Measurements from ENCODE around the gene CDV3.
"Not testable (repeated sequence)": the region's sequence is repeated elsewhere in the genome, so short reads cannot be mapped to it uniquely, and the experiment has no call there.

Gene CDV3

GRCh38 chr3:133542871-133543270 lies 30.6 kb upstream of the CDV3 start:
- Histone ChIP-seq H3K9ac (ENCODE audit: low read length) (no peak overlapping the region), H3K4me3 (ENCODE audit: low read length) (no peak overlapping the region), H3K4me1 (ENCODE audit: control insufficient read depth, insufficient read depth, low read length) (peaks cover 19% of the 10 kb centered on the region), H3K9me3 (ENCODE audit: control insufficient read depth, low read length) (no peaks in the 10 kb centered on the region), H3K27me3 (ENCODE audit: control insufficient read depth, insufficient read depth, low read length) (no peaks in the 10 kb centered on the region), H3K36me3 (ENCODE audit: control insufficient read depth, insufficient read depth, low read length) (no peaks in the 10 kb centered on the region)

DNA sequence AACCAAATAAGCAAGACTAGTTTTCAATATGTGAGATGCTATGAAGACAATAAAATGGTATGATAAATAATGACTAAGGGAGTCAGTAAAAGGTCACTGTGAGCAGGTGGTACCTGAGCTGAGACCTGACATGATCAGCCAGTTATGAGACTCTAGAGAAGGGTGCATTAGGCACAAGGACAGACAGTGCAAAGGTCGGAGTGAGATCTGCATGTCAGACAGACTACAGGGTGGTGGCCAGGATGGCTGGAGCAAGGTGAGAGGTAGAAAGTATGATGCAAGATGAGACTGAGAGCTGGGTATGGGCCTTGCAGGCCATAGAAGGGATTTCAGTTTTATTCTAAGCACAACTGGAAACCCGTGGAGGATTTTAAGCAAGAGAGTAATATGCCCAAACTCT lies 28.5 kb upstream of the CDV3 start:
- H3K27me3 ChIP-seq (ENCODE audit: control insufficient read depth, insufficient read depth, low read length); H3K9ac ChIP-seq (ENCODE audit: low read length); H3K36me3 ChIP-seq (ENCODE audit: control insufficient read depth, insufficient read depth, low read length); H3K4me3 ChIP-seq (ENCODE audit: low read length); H3K9me3 ChIP-seq (ENCODE audit: control insufficient read depth, low read length): not testable (repeated sequence)
- H3K4me1 ChIP-seq (ENCODE audit: control insufficient read depth, insufficient read depth, low read length): peaks cover 25% of the 10 kb centered on the region

DNA sequence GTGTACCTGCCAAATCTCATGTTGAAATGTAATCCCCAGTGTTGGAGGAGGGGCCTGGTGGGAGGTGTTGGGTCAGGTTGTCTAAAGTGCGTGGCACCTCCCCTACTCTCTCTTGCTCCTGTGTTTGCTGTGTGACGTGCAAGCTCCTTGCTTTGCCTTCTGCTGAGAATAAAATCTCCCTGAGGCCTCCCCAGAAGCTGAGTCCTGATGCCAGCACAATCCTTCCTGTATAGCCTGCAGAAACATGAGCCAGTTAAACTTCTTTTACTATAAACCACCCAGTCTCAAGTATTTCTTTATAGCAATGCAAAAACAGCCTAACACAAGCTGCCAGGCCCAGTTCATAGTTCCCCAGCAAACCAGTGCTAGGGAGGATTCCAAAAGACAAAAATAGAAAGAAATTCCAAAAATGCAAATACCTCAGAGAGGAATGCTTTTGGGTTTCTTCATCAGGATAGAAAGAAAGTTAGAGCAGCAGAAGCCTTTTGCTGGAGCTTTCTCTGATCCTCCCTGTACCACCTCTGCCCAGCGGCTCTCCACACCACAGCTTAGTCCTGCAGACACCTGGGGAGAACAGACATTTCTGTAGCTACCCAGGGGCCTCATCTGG lies 25.9 kb upstream of the CDV3 start:
- Histone ChIP-seq H3K27me3 (ENCODE audit: control insufficient read depth, insufficient read depth, low read length) (no peaks in the 10 kb centered on the region), H3K36me3 (ENCODE audit: control insufficient read depth, insufficient read depth, low read length) (no peaks in the 10 kb centered on the region), H3K9me3 (ENCODE audit: control insufficient read depth, low read length) (no peaks in the 10 kb centered on the region), H3K4me3 (ENCODE audit: low read length) (no peak overlapping the region), H3K4me1 (ENCODE audit: control insufficient read depth, insufficient read depth, low read length) (peaks cover 12% of the 10 kb centered on the region), H3K9ac (ENCODE audit: low read length) (no peak overlapping the region)

- H3K4me1 ChIP-seq (ENCODE audit: control insufficient read depth, insufficient read depth, low read length): peaks cover 12% of the 10 kb centered on the region
- H3K9ac ChIP-seq (ENCODE audit: low read length): no peak overlapping the region
- no peaks in the 10 kb centered on the region for H3K36me3 ChIP-seq (ENCODE audit: control insufficient read depth, insufficient read depth, low read length)
Measured at GRCh38 chr3:133548090-133548489, 25.4 kb upstream of the CDV3 start.

DNA sequence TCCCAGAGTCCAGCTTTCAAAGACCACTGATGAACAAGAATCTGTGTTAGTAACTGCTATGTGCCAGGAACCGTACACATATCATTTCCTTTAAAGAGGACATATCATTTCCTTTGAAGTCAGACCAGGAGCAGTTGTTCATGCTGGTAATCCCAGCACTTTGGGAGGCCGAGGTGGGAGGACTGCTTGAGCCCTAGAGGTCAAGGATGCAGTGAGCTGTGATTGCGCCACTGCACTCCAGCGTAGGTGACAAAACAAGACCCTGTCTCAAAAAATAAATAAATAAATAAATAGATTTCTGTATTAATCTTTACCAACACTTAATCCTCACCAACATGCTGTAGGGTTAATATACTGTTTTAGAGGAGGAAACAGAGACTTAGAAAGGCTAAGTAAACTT lies 23.9 kb upstream of the CDV3 start:
- Histone ChIP-seq H3K27me3 (ENCODE audit: control insufficient read depth, insufficient read depth, low read length) (no peaks in the 10 kb centered on the region), H3K9ac (ENCODE audit: low read length) (no peak overlapping the region), H3K4me3 (ENCODE audit: low read length) (no peak overlapping the region), H3K9me3 (ENCODE audit: control insufficient read depth, low read length) (no peaks in the 10 kb centered on the region), H3K4me1 (ENCODE audit: control insufficient read depth, insufficient read depth, low read length) (peaks cover 12% of the 10 kb centered on the region), H3K36me3 (ENCODE audit: control insufficient read depth, insufficient read depth, low read length) (no peaks in the 10 kb centered on the region)

More at GRCh38 chr3:133548090-133548489, 25.4 kb upstream of the CDV3 start:
- Histone ChIP-seq H3K9me3 (ENCODE audit: control insufficient read depth, low read length) (no peaks in the 10 kb centered on the region), H3K27me3 (ENCODE audit: control insufficient read depth, insufficient read depth, low read length) (no peaks in the 10 kb centered on the region), H3K4me3 (ENCODE audit: low read length) (no peak overlapping the region)

DNA sequence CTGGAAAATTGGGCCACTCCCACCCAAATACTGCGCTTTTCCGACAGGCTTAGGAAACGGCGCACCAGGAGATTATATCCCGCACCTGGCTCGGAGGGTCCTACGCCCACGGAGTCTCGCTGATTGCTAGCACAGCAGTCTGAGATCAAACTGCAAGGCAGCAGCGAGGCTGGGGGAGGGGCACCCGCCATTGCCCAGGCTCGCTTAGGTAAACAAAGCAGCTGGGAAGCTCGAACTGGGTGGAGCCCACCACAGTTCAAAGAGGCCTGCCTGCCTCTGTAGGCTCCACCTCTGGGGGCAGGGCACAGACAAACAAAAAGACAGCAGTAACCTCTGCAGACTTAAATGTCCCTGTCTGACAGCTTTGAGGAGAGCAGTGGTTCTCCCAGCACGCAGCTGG lies 21.9 kb upstream of the CDV3 start:
- H3K36me3 ChIP-seq (ENCODE audit: control insufficient read depth, insufficient read depth, low read length); H3K27me3 ChIP-seq (ENCODE audit: control insufficient read depth, insufficient read depth, low read length); H3K9ac ChIP-seq (ENCODE audit: low read length); H3K9me3 ChIP-seq (ENCODE audit: control insufficient read depth, low read length); H3K4me3 ChIP-seq (ENCODE audit: low read length): not testable (repeated sequence)
- H3K4me1 ChIP-seq (ENCODE audit: control insufficient read depth, insufficient read depth, low read length): peaks cover 12% of the 10 kb centered on the region

GRCh38 chr3:133561679-133562078 lies 11.8 kb upstream of the CDV3 start:
- Histone ChIP-seq H3K4me1 (ENCODE audit: control insufficient read depth, insufficient read depth, low read length) (no peaks in the 10 kb centered on the region), H3K36me3 (ENCODE audit: control insufficient read depth, insufficient read depth, low read length) (no peaks in the 10 kb centered on the region), H3K9ac (ENCODE audit: low read length) (no peak overlapping the region), H3K27me3 (ENCODE audit: control insufficient read depth, insufficient read depth, low read length) (no peaks in the 10 kb centered on the region), H3K4me3 (ENCODE audit: low read length) (no peak overlapping the region), H3K9me3 (ENCODE audit: control insufficient read depth, low read length) (no peaks in the 10 kb centered on the region)

- no peaks in the 10 kb centered on the region for H3K36me3 ChIP-seq (ENCODE audit: control insufficient read depth, insufficient read depth, low read length)
- no peak overlapping the region for H3K4me3 ChIP-seq (ENCODE audit: low read length)
- no peaks in the 10 kb centered on the region for H3K4me1 ChIP-seq (ENCODE audit: control insufficient read depth, insufficient read depth, low read length)
- no peak overlapping the region for H3K9ac ChIP-seq (ENCODE audit: low read length)
- no peaks in the 10 kb centered on the region for H3K9me3 ChIP-seq (ENCODE audit: control insufficient read depth, low read length)
- H3K27me3 ChIP-seq (ENCODE audit: control insufficient read depth, insufficient read depth, low read length): no peaks in the 10 kb centered on the region
Measured at GRCh38 chr3:133562376-133562775, 11.1 kb upstream of the CDV3 start.

GRCh38 chr3:133563186-133563591 lies 10.3 kb upstream of the CDV3 start:
- Histone ChIP-seq H3K4me1 (ENCODE audit: control insufficient read depth, insufficient read depth, low read length) (peaks cover under 1% of the 10 kb centered on the region), H3K36me3 (ENCODE audit: control insufficient read depth, insufficient read depth, low read length) (no peaks in the 10 kb centered on the region), H3K9ac (ENCODE audit: low read length) (no peak overlapping the region), H3K4me3 (ENCODE audit: low read length) (no peak overlapping the region), H3K27me3 (ENCODE audit: control insufficient read depth, insufficient read depth, low read length) (no peaks in the 10 kb centered on the region), H3K9me3 (ENCODE audit: control insufficient read depth, low read length) (no peaks in the 10 kb centered on the region)

DNA sequence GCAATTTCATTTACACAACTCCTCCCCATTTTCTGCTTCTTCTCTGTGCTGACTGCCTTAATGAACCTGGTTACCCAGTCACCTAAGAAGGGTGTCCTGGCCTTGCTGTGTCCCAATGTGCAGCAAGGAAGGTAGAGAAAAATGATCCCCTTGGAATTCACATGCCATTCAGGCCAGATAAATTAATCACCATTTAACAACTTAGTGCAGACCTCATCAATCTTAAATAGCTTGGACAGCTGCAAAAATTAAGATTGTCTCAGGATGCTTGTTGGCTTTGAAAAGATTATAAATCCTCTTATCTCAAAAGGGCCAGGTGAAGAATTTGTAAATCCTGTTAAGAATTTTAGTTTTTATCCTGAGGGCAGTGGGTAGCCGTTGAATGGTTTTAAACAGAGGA lies 9.7 kb upstream of the CDV3 start:
- Histone ChIP-seq H3K9me3 (ENCODE audit: control insufficient read depth, low read length) (no peaks in the 10 kb centered on the region), H3K27me3 (ENCODE audit: control insufficient read depth, insufficient read depth, low read length) (no peaks in the 10 kb centered on the region), H3K9ac (ENCODE audit: low read length) (no peak overlapping the region), H3K4me1 (ENCODE audit: control insufficient read depth, insufficient read depth, low read length) (peaks cover 7% of the 10 kb centered on the region), H3K36me3 (ENCODE audit: control insufficient read depth, insufficient read depth, low read length) (no peaks in the 10 kb centered on the region), H3K4me3 (ENCODE audit: low read length) (no peak overlapping the region)

DNA sequence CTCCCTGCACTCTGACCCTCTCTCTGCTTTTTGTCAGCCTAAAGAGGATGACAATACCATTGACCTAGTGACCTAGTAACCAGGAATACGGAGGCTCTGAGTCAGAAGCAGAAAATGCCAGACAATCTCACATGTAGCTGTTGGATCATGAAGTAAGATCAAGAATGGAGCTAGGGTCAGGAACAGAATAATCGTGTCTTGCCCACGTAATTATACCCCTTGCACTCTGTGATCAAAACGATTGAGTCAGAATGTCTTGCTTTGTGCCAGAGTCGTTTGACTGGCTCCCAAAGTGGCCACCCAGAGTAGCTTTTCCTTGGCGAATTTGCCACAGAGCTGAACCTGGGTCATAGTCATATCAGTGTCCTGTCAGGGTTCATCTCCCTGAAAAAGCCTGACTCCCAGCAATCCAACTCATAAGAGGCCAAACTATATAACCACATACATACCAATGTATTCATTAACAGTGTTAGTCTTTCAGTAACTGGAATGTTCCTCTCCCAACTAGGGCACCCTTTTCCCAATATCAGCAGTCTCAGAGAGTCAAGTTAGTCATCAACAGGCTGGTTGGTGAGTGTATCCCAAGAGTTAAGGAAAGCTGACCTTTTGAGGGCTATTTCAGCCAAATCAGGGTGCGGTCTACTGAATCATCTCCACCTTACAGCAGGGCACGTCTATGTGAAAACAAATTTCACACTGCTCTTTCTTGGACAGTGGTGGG lies 5.0 kb upstream of the CDV3 start:
- Histone ChIP-seq H3K9ac (ENCODE audit: low read length) (no peak overlapping the region), H3K4me1 (ENCODE audit: control insufficient read depth, insufficient read depth, low read length) (peaks cover 38% of the 10 kb centered on the region), H3K36me3 (ENCODE audit: control insufficient read depth, insufficient read depth, low read length) (no peaks in the 10 kb centered on the region), H3K27me3 (ENCODE audit: control insufficient read depth, insufficient read depth, low read length) (no peaks in the 10 kb centered on the region), H3K4me3 (ENCODE audit: low read length) (no peak overlapping the region), H3K9me3 (ENCODE audit: control insufficient read depth, low read length) (no peaks in the 10 kb centered on the region)

DNA sequence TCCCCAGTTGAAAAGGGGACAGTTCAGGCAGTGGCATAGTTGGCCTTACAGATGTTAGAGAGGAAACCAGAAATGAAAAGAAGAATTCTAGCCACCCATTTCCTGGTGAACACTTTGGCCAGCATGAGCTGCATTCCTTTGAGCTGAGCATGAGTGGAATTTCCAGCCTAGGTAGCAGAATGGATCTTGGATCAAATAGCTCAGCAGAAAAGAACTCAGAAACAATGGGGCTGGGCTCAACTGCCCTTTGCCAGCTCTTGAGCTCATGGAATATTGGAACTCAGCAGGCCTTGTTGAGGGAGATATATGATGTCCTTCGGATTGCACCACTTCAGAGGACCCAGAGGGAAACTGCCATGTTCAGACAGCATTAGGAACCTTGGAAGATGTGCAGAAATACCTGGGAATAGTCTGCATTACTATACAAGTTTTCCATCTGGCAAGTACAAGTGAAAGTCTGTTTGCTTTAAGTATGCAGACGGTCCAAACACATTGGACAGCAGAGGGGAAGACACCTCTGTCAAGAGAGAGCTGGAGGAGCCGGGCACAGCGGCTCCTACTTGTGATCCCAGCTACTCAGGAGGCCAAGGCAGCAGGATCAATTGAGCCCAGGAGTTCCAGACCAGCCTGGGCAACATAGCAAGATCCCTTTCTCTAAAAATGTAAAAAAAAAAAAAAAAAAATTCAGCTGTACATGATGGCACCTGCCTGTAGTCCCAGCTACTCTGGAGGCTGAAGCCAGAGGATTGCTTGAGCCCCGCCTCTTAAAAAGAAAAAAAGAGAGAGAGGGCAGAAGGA lies 3.1 kb upstream of the CDV3 start:
- Histone ChIP-seq H3K4me1 (ENCODE audit: control insufficient read depth, insufficient read depth, low read length) (peaks cover 38% of the 10 kb centered on the region), H3K36me3 (ENCODE audit: control insufficient read depth, insufficient read depth, low read length) (no peaks in the 10 kb centered on the region), H3K4me3 (ENCODE audit: low read length) (no peak overlapping the region), H3K9me3 (ENCODE audit: control insufficient read depth, low read length) (no peaks in the 10 kb centered on the region), H3K9ac (ENCODE audit: low read length) (no peak overlapping the region), H3K27me3 (ENCODE audit: control insufficient read depth, insufficient read depth, low read length) (no peaks in the 10 kb centered on the region)
